H1 (cell line): Measurements from ENCODE around the gene GNG14. TPM values are rescaled to one million over a fixed set of nuclear protein-coding genes. Genes with fewer than 3 reads are reported as not detected.

Source experiments
- CTCF ChIA-PET: fragments of 300-600 bp; sonication (Branson Sonifier 250); formaldehyde crosslinking; loops from one replicate; lab custom pipeline; 2021; ENCODE audit not compliant: partially characterized antibody; lab: Charles Lee
- POLR2A ChIA-PET: fragments of 300-600 bp; sonication (Branson Sonifier 250); formaldehyde crosslinking; loops from one replicate; lab custom pipeline; 2021; ENCODE audit warnings: inconsistent platforms; ENCODE audit not compliant: partially characterized antibody; lab: Charles Lee
- DNase-seq, 2 experiments: peaks; one replicate each; pipeline versions ENCODE4 v3.0.0 to v3.0.0-alpha.2; 2010 to 2022; ENCODE audit warnings: low spot score in 2 of 2, low read depth in 1 of 2, mixed read lengths in 1 of 2
- FAIRE-seq: peaks from 2 replicates; lab custom pipeline; 2011; peaks lifted over from hg19 to GRCh38; lab: Jason Lieb, UNC
- H2AFZ ChIP-seq: 2 replicates; pipeline ENCODE4 v1.8.1; 2012; ENCODE audit warnings: low read length, inconsistent platforms
- H2AK5ac ChIP-seq: 2 replicates; pipeline ENCODE4 v1.6.1; 2013; ENCODE audit warnings: low read depth, low read length
- H2BK120ac ChIP-seq: replicated peaks from 2 replicates; pipeline ENCODE3; 2013; ENCODE audit warnings: low read depth, low read length, inconsistent platforms
- H2BK12ac ChIP-seq: 2 replicates; pipeline ENCODE4 v1.6.1; 2013; ENCODE audit warnings: low read depth, low read length
- H2BK15ac ChIP-seq: 2 replicates; pipeline ENCODE4 v1.6.1; 2013; ENCODE audit warnings: low read length
- H2BK20ac ChIP-seq: 2 replicates; pipeline ENCODE4 v1.6.1; 2013; ENCODE audit warnings: low read length
- H2BK5ac ChIP-seq: 2 replicates; pipeline ENCODE4 v1.6.1; 2013; ENCODE audit warnings: low read depth, low read length
- H3K14ac ChIP-seq: 2 replicates; pipeline ENCODE4 v1.6.1; 2013; ENCODE audit warnings: inconsistent platforms; ENCODE audit not compliant: insufficient read length
- H3K18ac ChIP-seq: 2 replicates; pipeline ENCODE4 v1.6.1; 2013; ENCODE audit warnings: low read length; ENCODE audit errors: extremely low read depth
- H3K23ac ChIP-seq: 2 replicates; pipeline ENCODE4 v1.6.1; 2013; ENCODE audit warnings: inconsistent platforms; ENCODE audit not compliant: insufficient read length
- H3K23me2 ChIP-seq: 2 replicates; pipeline ENCODE4 v1.6.1; 2013; ENCODE audit warnings: low read depth, low read length
- H3K27ac ChIP-seq: 2 replicates; pipeline ENCODE4 v1.6.1; 2011; ENCODE audit warnings: low read depth, low read length, inconsistent platforms
- H3K27me3 ChIP-seq, 4 experiments: replicated peaks in 1 of 4; 1 replicate in 1 of 4; 2 replicates in 3 of 4; pipeline versions ENCODE4 v1.6.1 to v1.8.1; 2011 to 2013; ENCODE audit warnings: low read length in 3 of 4, mild to moderate bottlenecking in 3 of 4, inconsistent platforms in 2 of 4, mixed read lengths in 2 of 4, moderate library complexity in 1 of 4; ENCODE audit not compliant: control insufficient read depth in 3 of 4, insufficient read depth in 3 of 4; ENCODE audit errors: extremely low read depth in 1 of 4
- H3K36me3 ChIP-seq, 4 experiments: 2 replicates each; pipeline versions ENCODE4 v1.6.1 to v1.8.1; 2011 to 2013; ENCODE audit warnings: mild to moderate bottlenecking in 4 of 4, low read length in 3 of 4, moderate library complexity in 2 of 4, control low read depth in 1 of 4, inconsistent platforms in 1 of 4; ENCODE audit not compliant: insufficient read depth in 4 of 4, control insufficient read depth in 2 of 4
- H3K4ac ChIP-seq: replicated peaks from 2 replicates; pipeline ENCODE3; 2013; ENCODE audit warnings: low read length, low read depth, mixed read lengths, inconsistent platforms; ENCODE audit not compliant: insufficient read length
- H3K4me1 ChIP-seq, 4 experiments: replicated peaks in 1 of 4; 1 replicate in 1 of 4; 2 replicates in 3 of 4; pipeline versions ENCODE4 v1.6.1 to v1.8.1; 2011 to 2013; ENCODE audit warnings: low read length in 3 of 4, inconsistent platforms in 2 of 4, mixed read lengths in 1 of 4; ENCODE audit not compliant: insufficient read depth in 4 of 4, control insufficient read depth in 3 of 4
- H3K4me2 ChIP-seq, 2 experiments: 2 replicates each; pipeline versions ENCODE4 v1.6.1 to v1.8.1; 2011 to 2013; ENCODE audit warnings: low read depth in 2 of 2, low read length in 2 of 2, control low read depth in 1 of 2, inconsistent platforms in 1 of 2, mild to moderate bottlenecking in 1 of 2; ENCODE audit not compliant: insufficient read depth in 1 of 2
- H3K4me3 ChIP-seq, 4 experiments: fragments of 200-600, 300-600 bp in 1 of 4; sonication (generic), shearing (Covaris generic), sonication (Bioruptor Twin) in 1 of 4; 2 replicates each; pipeline versions ENCODE4 v1.5.1 to v1.8.1; 2011 to 2016; ENCODE audit warnings: low read length in 4 of 4, low read depth in 3 of 4, control low read depth in 2 of 4, inconsistent platforms in 2 of 4, mild to moderate bottlenecking in 2 of 4, mixed read lengths in 1 of 4, moderate library complexity in 1 of 4; ENCODE audit not compliant: insufficient read depth in 2 of 4; ENCODE audit errors: extremely low read depth in 1 of 4
- H3K56ac ChIP-seq: replicated peaks from 2 replicates; pipeline ENCODE3; 2013; ENCODE audit warnings: low read depth, mild to moderate bottlenecking, mixed read lengths, low read length, inconsistent platforms; ENCODE audit not compliant: insufficient read length
- H3K79me1 ChIP-seq: 2 replicates; pipeline ENCODE4 v1.6.1; 2013; ENCODE audit warnings: low read depth, low read length, control low read depth
- H3K79me2 ChIP-seq, 2 experiments: 2 replicates each; pipeline versions ENCODE4 v1.6.1 to v1.8.1; 2012 to 2013; ENCODE audit warnings: low read length in 2 of 2, mild to moderate bottlenecking in 2 of 2, inconsistent platforms in 1 of 2; ENCODE audit not compliant: insufficient read depth in 2 of 2, control insufficient read depth in 1 of 2
- H3K9ac ChIP-seq, 4 experiments: replicated peaks in 1 of 4; 1 replicate in 1 of 4; 2 replicates in 3 of 4; pipeline versions ENCODE4 v1.6.1 to v1.8.1; 2011 to 2013; ENCODE audit warnings: low read depth in 3 of 4, low read length in 3 of 4, control low read depth in 2 of 4, mild to moderate bottlenecking in 2 of 4, moderate library complexity in 2 of 4, inconsistent platforms in 1 of 4; ENCODE audit errors: extremely low read depth in 1 of 4
- H3K9me3 ChIP-seq, 2 experiments: 2 replicates each; pipeline versions ENCODE4 v1.6.1 to v1.8.1; 2012 to 2013; ENCODE audit warnings: mild to moderate bottlenecking in 2 of 2, moderate library complexity in 2 of 2, control low read depth in 1 of 2, inconsistent platforms in 1 of 2, low read depth in 1 of 2, low read length in 1 of 2, mixed read lengths in 1 of 2; ENCODE audit not compliant: insufficient read depth in 2 of 2
- H4K20me1 ChIP-seq, 2 experiments: replicated peaks in 1 of 2; 2 replicates each; pipeline versions ENCODE3 to v1.8.1; 2011 to 2013; ENCODE audit warnings: inconsistent platforms in 2 of 2, low read length in 2 of 2, mild to moderate bottlenecking in 1 of 2; ENCODE audit not compliant: insufficient read depth in 2 of 2, control insufficient read depth in 1 of 2
- H4K5ac ChIP-seq: 2 replicates; pipeline ENCODE4 v1.6.1; 2013; ENCODE audit warnings: low read length, low read depth, mixed read lengths, inconsistent platforms; ENCODE audit not compliant: insufficient read length
- H4K8ac ChIP-seq: 2 replicates; pipeline ENCODE4 v1.8.0; 2013; ENCODE audit warnings: mild to moderate bottlenecking, moderate library complexity, low read length, inconsistent platforms; ENCODE audit not compliant: insufficient read depth; ENCODE audit errors: extremely low read depth
- H4K91ac ChIP-seq: replicated peaks from 2 replicates; pipeline ENCODE3; 2013; ENCODE audit warnings: low read length, mixed read lengths, inconsistent platforms; ENCODE audit not compliant: insufficient read length
- EGR1 ChIP-seq: IDR thresholded peaks from 2 replicates; pipeline ENCODE4 v1.6.1; 2011; ENCODE audit warnings: low read depth, low read length, borderline replicate concordance
- MAFK ChIP-seq: IDR thresholded peaks from 2 replicates; pipeline ENCODE4 v1.6.1; 2012; ENCODE audit warnings: low read depth, mild to moderate bottlenecking, improper control_type of control experiment, low read length
- PHF8 ChIP-seq: fragments of 200-600 bp; sonication (generic); conservative IDR thresholded peaks from 2 replicates; pipeline ENCODE4 v1.7.1; 2012; ENCODE audit warnings: low read depth, mild to moderate bottlenecking, inconsistent platforms, low read length, moderate library complexity
- POLR2A ChIP-seq, 2 experiments: IDR thresholded peaks; 1 replicate in 1 of 2; 2 replicates in 1 of 2; pipeline ENCODE4 v1.6.1; 2011; ENCODE audit warnings: low read depth in 2 of 2, low read length in 2 of 2, mild to moderate bottlenecking in 2 of 2; ENCODE audit errors: control extremely low read depth in 1 of 2
- POLR2AphosphoS5 ChIP-seq: IDR thresholded peaks from 2 replicates; pipeline ENCODE4 v1.6.1; 2011; ENCODE audit warnings: low read depth, low read length
- WGBS, 2 experiments: shearing (Covaris generic) in 1 of 2; methylation state at CpG; one replicate each; pipeline versions ENCODE4 v1.1.6 to v1.1.7; 2013 to 2015; ENCODE audit warnings: low lambda C conversion rate in 2 of 2, mixed read lengths in 2 of 2, inconsistent platforms in 1 of 2, low coverage in 1 of 2, missing lambda C conversion rate in 1 of 2; ENCODE audit not compliant: insufficient replicate concordance in 2 of 2, insufficient coverage in 1 of 2, insufficient read length in 1 of 2; ENCODE audit errors: extremely low coverage in 1 of 2, missing lambda C conversion rate in 1 of 2; 5-methylcytosine and 5-hydroxymethylcytosine counted together
- polyA plus RNA-seq, 7 experiments: library from polyadenylated mRNA; depleted of rRNA in 3 of 7; stranded (reverse) in 5 of 7; unstranded in 2 of 7; fragments of >200 nt in 5 of 7; fragments of 200-250 nt in 2 of 7; gene quantifications; 1 replicate in 5 of 7; 2 replicates in 1 of 7; 4 replicates in 1 of 7; pipeline versions ENCODE4 v1.2.1 to v1.2.3, GENCODE V29; 2011 to 2013; ENCODE audit warnings: missing spikeins in 2 of 7, mixed read lengths in 2 of 7
- total RNA-seq: library from RNA; stranded (reverse); fragmentation: NEBNext Ultra II Directional; extraction: Animal tissue kit (Norgen Biotek cat#: 25700); gene quantifications from 2 replicates; pipeline ENCODE4 v1.2.1, GENCODE V29; 2021

The GNG14 gene
- total and polyA plus RNA-seq, 2 of the 8 experiments (the other 6 are each of a cell fraction or from before 2014, with no cell fraction given): not detected

DNA sequence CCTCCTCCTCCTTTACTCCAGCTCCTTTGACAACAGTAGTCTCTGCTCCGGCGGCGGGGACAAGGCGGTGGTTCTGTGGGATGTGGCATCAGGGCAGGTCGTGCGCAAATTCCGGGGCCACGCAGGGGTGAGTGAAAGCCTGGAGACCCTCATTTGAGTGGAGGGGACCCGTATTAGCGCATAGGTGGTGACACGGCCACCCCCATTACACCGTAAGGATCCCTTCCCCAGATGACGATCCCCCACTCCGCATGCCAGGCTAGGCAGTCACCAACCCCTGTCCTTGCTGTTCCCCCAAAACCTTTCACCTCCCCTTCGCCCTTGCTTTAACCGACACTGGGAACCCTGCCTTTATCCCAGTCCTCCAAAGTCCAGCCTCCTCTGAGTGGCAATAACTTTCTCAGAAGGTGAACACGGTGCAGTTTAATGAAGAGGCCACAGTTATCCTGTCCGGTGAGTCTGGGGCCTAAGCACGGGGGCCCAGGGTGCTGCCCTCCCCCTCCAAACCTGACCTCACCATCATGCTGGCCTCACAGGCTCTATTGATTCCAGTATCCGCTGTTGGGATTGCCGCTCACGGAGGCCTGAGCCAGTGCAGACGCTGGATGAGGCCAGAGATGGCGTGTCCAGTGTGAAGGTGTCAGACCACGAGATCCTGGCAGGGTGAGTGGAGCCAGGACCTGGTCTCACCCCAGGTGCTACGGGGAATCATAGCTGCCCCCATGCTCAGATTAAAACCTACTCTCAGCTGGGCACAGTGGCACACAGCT lies 17.5 kb upstream of the GNG14 start:
- no peak for DNase-seq
- TF ChIP-seq MAFK (no peak), EGR1 (no peak), POLR2A (IDR thresholded peaks at IDR 0.05; ENCODE audit: control extremely low read depth in 1 of 2, low read depth in 2 of 2, low read length in 2 of 2) (peak; percentile 42 to 61; a peak in 1 of 3 replicates), POLR2AphosphoS5 (peak; percentile 23; the same call in 1 of the 2 replicates), PHF8 (no peak)

More for the DNA sequence above, 17.5 kb upstream of the GNG14 start:
- H3K79me1 ChIP-seq: peaks cover 5% of the 10 kb centered on the region; the same call in 1 of the 2 replicates
- H2BK120ac ChIP-seq: no peak overlapping the region
- H3K23ac ChIP-seq: no peak overlapping the region
- POLR2A ChIA-PET: interaction anchor here (1.0 to 5.3 kb wide), 11 partner anchors 7 to 157 kb away, joined by 3 to 23 read pairs (median 6); partner anchors contain the start of genes DHPS, GET3 and TNPO2
- CTCF ChIA-PET: interaction anchor here (0.7 to 3.1 kb wide), 8 partner anchors 8 to 122 kb away, joined by 3 to 13 read pairs (median 4); partner anchors contain the start of gene FBXW9
- H2BK15ac ChIP-seq: no peak overlapping the region
- H4K5ac ChIP-seq: no peak overlapping the region
- 0 out of 2 replicates have a peak overlapping the region, but pooled peaks have one; percentile 62 for H2BK5ac ChIP-seq
- FAIRE-seq: no peak
- H3K18ac ChIP-seq: no peak overlapping the region
- H3K56ac ChIP-seq: no peak overlapping the region
- no peak overlapping the region for H2AFZ ChIP-seq
- H3K27ac ChIP-seq: peak overlapping the region; percentile 99; the same call in 1 of the 2 replicates
- no peak overlapping the region for H3K4ac ChIP-seq
- H3K9ac ChIP-seq: peak overlapping the region in 3 of 4 experiments; percentile 84 to 94 (median 89); a peak in 6 of 7 replicates
- WGBS, 2 experiments: 58% methylated on average over 26 of the region's 26 CpGs; no CpG with 5 or more reads in 1 of the 2 experiments
- H3K23me2 ChIP-seq: peaks cover 24% of the 10 kb centered on the region
- H3K4me2 ChIP-seq: peak overlapping the region; percentile 86 to 95
- no peak overlapping the region for H2BK12ac ChIP-seq
- peaks cover 2 to 18% (median 3%) of the 10 kb centered on the region in 4 experiments; a peak in 6 of 7 replicates for H3K4me1 ChIP-seq
- peaks cover 9 to 26% (median 18%) of the 10 kb centered on the region in 4 experiments; a peak in 7 of 8 replicates for H3K36me3 ChIP-seq
- H3K14ac ChIP-seq: no peak overlapping the region
- H3K79me2 ChIP-seq: peaks cover 0 to 22% of the 10 kb centered on the region in 2 experiments; a peak in 1 of 4 replicates
- H4K20me1 ChIP-seq: peaks cover 3 to 17% of the 10 kb centered on the region in 2 experiments
- H3K9me3 ChIP-seq: no peaks in the 10 kb centered on the region
- H4K8ac ChIP-seq: peak overlapping the region; percentile 98; the same call in 1 of the 2 replicates
- H2AK5ac ChIP-seq: no peak overlapping the region
- H3K27me3 ChIP-seq: no peaks in the 10 kb centered on the region; a peak in 1 of 7 replicates
- no peak overlapping the region for H2BK20ac ChIP-seq
- peak overlapping the region; percentile 15 for H4K91ac ChIP-seq
- peak overlapping the region; percentile 78 to 95 (median 85) for H3K4me3 ChIP-seq
